Right atrium auricular region (tissue), 2 donors: ENCODE measurements around the gene PLEKHH2. TPM values are rescaled to one million over a fixed set of nuclear protein-coding genes. Genes with fewer than 3 reads are reported as not detected.

Source experiments
- DNase-seq: peaks from one replicate; pipeline ENCODE4 v3.0.0-alpha.2; 2019; ENCODE audit warnings: low spot score
- H3K27ac ChIP-seq, 2 donors: fragments of 200-600 bp; sonication (generic); 1 replicate in 1 of 2; 2 replicates in 1 of 2; pipeline ENCODE4 v1.5.1; 2016 to 2019
- H3K27me3 ChIP-seq, 2 donors: fragments of 200-600 bp; sonication (generic); one replicate each; pipeline versions ENCODE4 v1.5.1 to v1.6.0; 2017 to 2019
- H3K36me3 ChIP-seq: fragments of 200-600 bp; sonication (generic); one replicate; pipeline ENCODE4 v1.5.1; 2016
- H3K4me1 ChIP-seq, 2 donors: fragments of 200-600 bp; sonication (generic); one replicate each; pipeline versions ENCODE4 v1.5.1 to v1.6.0; 2017 to 2019
- H3K4me3 ChIP-seq, 2 donors: fragments of 200-600 bp; sonication (generic); 1 replicate in 1 of 2; 2 replicates in 1 of 2; pipeline ENCODE4 v1.5.1; 2017 to 2019; ENCODE audit warnings: mild to moderate bottlenecking in 1 of 2, moderate library complexity in 1 of 2
- H3K9me3 ChIP-seq, 2 donors: fragments of 200-600 bp; sonication (generic); one replicate each; pipeline ENCODE4 v1.5.1; 2019
- CTCF ChIP-seq, 2 donors: fragments of 200-600 bp; sonication (generic); IDR thresholded peaks; one replicate each; pipeline ENCODE4 v1.5.1; 2019; ENCODE audit warnings: antibody characterized with exemption in 2 of 2
- total RNA-seq, 2 donors: library from RNA; depleted of rRNA; stranded (reverse); fragments of >200 nt; gene quantifications; one replicate each; pipeline ENCODE4 v1.1.0, GENCODE V29; 2016

PLEKHH2 gene
- total RNA-seq, 2 donors from 2014 or later, result 4.7 to 4.8 TPM

GRCh38 chr2:43791035-43791765 lies 154.1 kb downstream of the PLEKHH2 start:
- H3K4me1 ChIP-seq, result no peaks in the 10 kb centered on the region
- H3K9me3 ChIP-seq, result no peaks in the 10 kb centered on the region
- H3K4me3 ChIP-seq, result no peak overlapping the region
- DNase-seq, result no peak
- no peak for TF ChIP-seq CTCF (IDR thresholded peaks at IDR 0.05)
- no peak overlapping the region for H3K27ac ChIP-seq
- no peaks in the 10 kb centered on the region for H3K27me3 ChIP-seq
- peaks cover 21% of the 10 kb centered on the region for H3K36me3 ChIP-seq

- H3K27ac ChIP-seq, result no peak overlapping the region
- peaks cover 20% of the 10 kb centered on the region for H3K36me3 ChIP-seq
- no peaks in the 10 kb centered on the region for H3K4me1 ChIP-seq
- DNase-seq, result no peak
- H3K27me3 ChIP-seq, result no peaks in the 10 kb centered on the region
- no peak overlapping the region for H3K4me3 ChIP-seq
- no peak for TF ChIP-seq CTCF (IDR thresholded peaks at IDR 0.05)
- H3K9me3 ChIP-seq, result no peaks in the 10 kb centered on the region
These were observed 155.6 kb downstream of the PLEKHH2 start for GRCh38 chr2:43792653-43793052.

- Histone ChIP-seq H3K27me3 (no peaks in the 10 kb centered on the region), H3K27ac (no peak overlapping the region), H3K4me1 (no peaks in the 10 kb centered on the region), H3K9me3 (no peaks in the 10 kb centered on the region), H3K36me3 (peaks cover 20% of the 10 kb centered on the region), H3K4me3 (no peak overlapping the region)
- DNase-seq, result no peak
- TF ChIP-seq CTCF (IDR thresholded peaks at IDR 0.05), result no peak
These were observed 157.9 kb downstream of the PLEKHH2 start for GRCh38 chr2:43794956-43795355.

GRCh38 chr2:43796206-43796605 lies 159.1 kb downstream of the PLEKHH2 start:
- Histone ChIP-seq H3K27me3 (no peaks in the 10 kb centered on the region), H3K4me1 (no peaks in the 10 kb centered on the region), H3K36me3 (peaks cover 20% of the 10 kb centered on the region), H3K27ac (no peak overlapping the region), H3K9me3 (no peaks in the 10 kb centered on the region), H3K4me3 (no peak overlapping the region)
- DNase-seq, result no peak
- TF ChIP-seq CTCF (IDR thresholded peaks at IDR 0.05), result no peak

- no peaks in the 10 kb centered on the region for H3K27me3 ChIP-seq
- peaks cover 20% of the 10 kb centered on the region for H3K36me3 ChIP-seq
- H3K27ac ChIP-seq, result no peak overlapping the region
- no peak overlapping the region for H3K4me3 ChIP-seq
- no peaks in the 10 kb centered on the region for H3K9me3 ChIP-seq
- no peak for DNase-seq
- TF ChIP-seq CTCF (IDR thresholded peaks at IDR 0.05), result peak in 1 of 2 donors; percentile 34
- no peaks in the 10 kb centered on the region for H3K4me1 ChIP-seq
These were observed 161.2 kb downstream of the PLEKHH2 start for GRCh38 chr2:43798300-43798699.

- Histone ChIP-seq H3K27ac (no peak overlapping the region), H3K36me3 (peaks cover 14% of the 10 kb centered on the region), H3K9me3 (no peaks in the 10 kb centered on the region), H3K27me3 (no peaks in the 10 kb centered on the region), H3K4me1 (no peaks in the 10 kb centered on the region), H3K4me3 (no peak overlapping the region)
- no peak for TF ChIP-seq CTCF (IDR thresholded peaks at IDR 0.05)
- no peak for DNase-seq
These were observed 163.8 kb downstream of the PLEKHH2 start for GRCh38 chr2:43800894-43801293.
